ENCODE measurements around the gene L2HGDH. TPM values are rescaled to one million over a fixed set of nuclear protein-coding genes. Genes with fewer than 3 reads are reported as not detected.
A peak's percentile ranks its signal among the peaks of the same experiment; 100 is the strongest.

L2HGDH gene
- polyA plus RNA-seq, 1 donor (not counting 4 experiments of a cell fraction or from before 2014, with no cell fraction given): 7.9 TPM

DNA sequence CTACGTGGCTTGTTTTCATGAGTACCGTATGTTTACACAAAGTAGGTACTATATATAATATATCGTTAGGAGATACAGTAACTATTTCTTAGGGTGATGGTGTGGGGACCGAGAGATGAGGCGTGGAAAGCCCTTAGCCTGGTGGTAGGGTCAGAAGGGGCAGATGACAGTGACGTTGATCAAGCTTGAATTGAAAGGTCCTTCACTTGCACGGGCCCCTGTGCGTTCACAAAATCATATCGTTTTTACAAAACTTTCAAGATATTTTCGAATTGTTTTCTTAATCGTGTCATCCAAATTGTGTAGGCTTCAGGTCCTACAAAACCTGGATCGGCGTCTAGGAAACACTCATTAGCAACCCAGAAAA lies 79.8 kb downstream of the L2HGDH start:
- dilution Hi-C loops (cut with MboI; ENCODE audit: extremely low pct_ligation_motif_present, low sequenced_read_pairs): no loop called here

GRCh38 chr14:50231475-50232275 lies 80.4 kb downstream of the L2HGDH start, which contains the start of gene SOS2:
Gene SOS2, minus strand, starts transcription at chr14:50231578. Its CDS starts 295 bp downstream, at chr14:50231283.
- FAIRE-seq: no peak
- H3K9ac ChIP-seq (ENCODE audit: control insufficient read depth, extremely low read depth, insufficient read depth, low read length): peak within 1 kb of the TSS; percentile 94

More for the DNA sequence above, 79.8 kb downstream of the L2HGDH start:
- no peak for TF ChIP-seq EZH2 (IDR thresholded peaks at IDR 0.05; ENCODE audit: low read length)
- TF ChIP-seq, protein P1, sequence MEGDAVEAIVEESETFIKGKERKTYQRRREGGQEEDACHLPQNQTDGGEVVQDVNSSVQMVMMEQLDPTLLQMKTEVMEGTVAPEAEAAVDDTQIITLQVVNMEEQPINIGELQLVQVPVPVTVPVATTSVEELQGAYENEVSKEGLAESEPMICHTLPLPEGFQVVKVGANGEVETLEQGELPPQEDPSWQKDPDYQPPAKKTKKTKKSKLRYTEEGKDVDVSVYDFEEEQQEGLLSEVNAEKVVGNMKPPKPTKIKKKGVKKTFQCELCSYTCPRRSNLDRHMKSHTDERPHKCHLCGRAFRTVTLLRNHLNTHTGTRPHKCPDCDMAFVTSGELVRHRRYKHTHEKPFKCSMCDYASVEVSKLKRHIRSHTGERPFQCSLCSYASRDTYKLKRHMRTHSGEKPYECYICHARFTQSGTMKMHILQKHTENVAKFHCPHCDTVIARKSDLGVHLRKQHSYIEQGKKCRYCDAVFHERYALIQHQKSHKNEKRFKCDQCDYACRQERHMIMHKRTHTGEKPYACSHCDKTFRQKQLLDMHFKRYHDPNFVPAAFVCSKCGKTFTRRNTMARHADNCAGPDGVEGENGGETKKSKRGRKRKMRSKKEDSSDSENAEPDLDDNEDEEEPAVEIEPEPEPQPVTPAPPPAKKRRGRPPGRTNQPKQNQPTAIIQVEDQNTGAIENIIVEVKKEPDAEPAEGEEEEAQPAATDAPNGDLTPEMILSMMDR (optimal IDR thresholded peaks at IDR 0.05 in 1 of 3, IDR thresholded peaks at IDR 0.05 in 1 of 3, conservative IDR thresholded peaks at IDR 0.05 in 1 of 3; ENCODE audit: extremely low read depth in 1 of 3, insufficient read depth in 2 of 3, low read length in 3 of 3): no peak
- H3K4me2 ChIP-seq (ENCODE audit: control insufficient read depth, extremely low read depth, insufficient read depth, low read depth, low read length): peak overlapping the region; percentile 93
- H3K27me3 ChIP-seq (ENCODE audit: control insufficient read depth, extremely low read depth, insufficient read depth, low read length): no peaks in the 10 kb centered on the region
- no peaks in the 10 kb centered on the region for H3K9me1 ChIP-seq (ENCODE audit: control insufficient read depth, extremely low read depth, insufficient read depth, low read length)
- H3K9ac ChIP-seq (ENCODE audit: control insufficient read depth, extremely low read depth, insufficient read depth, low read length): peak overlapping the region; percentile 94
- peak overlapping the region; percentile 76 to 86 (median 78) for H3K4me3 ChIP-seq (ENCODE audit: control insufficient read depth in 2 of 3, extremely low read depth in 1 of 3, insufficient read depth in 2 of 3, low read depth in 1 of 3, low read length in 3 of 3)
- H4K20me1 ChIP-seq (ENCODE audit: control insufficient read depth, extremely low read depth, insufficient read depth, low read length): peaks cover 9% of the 10 kb centered on the region
- H3K27ac ChIP-seq (ENCODE audit: control insufficient read depth, insufficient read depth, low read length): peak overlapping the region; percentile 98
- H3K4me1 ChIP-seq (ENCODE audit: control insufficient read depth, extremely low read depth, insufficient read depth, low read length): peaks cover 15% of the 10 kb centered on the region
- H3K79me2 ChIP-seq (ENCODE audit: control insufficient read depth, insufficient read depth, low read length): peaks cover 32% of the 10 kb centered on the region
- H3K36me3 ChIP-seq (ENCODE audit: control insufficient read depth in 2 of 2, extremely low read depth in 1 of 2, insufficient read depth in 2 of 2, low read length in 2 of 2): no peaks in the 10 kb centered on the region
- peak overlapping the region; percentile 96 for H2AFZ ChIP-seq (ENCODE audit: control insufficient read depth, low read length)
- DNase-seq (ENCODE audit: low read depth, low spot score): no peak
- no peak for FAIRE-seq
- no peaks in the 10 kb centered on the region for H3K9me3 ChIP-seq (ENCODE audit: control insufficient read depth, low read depth, low read length)

More at GRCh38 chr14:50231475-50232275, 80.4 kb downstream of the L2HGDH start, which contains the start of gene SOS2:
- H4K20me1 ChIP-seq (ENCODE audit: control insufficient read depth, extremely low read depth, insufficient read depth, low read length): peaks cover 12% of the 10 kb centered on the region
- dilution Hi-C loops (cut with MboI; ENCODE audit: extremely low pct_ligation_motif_present, low sequenced_read_pairs): no loop called here
- H3K4me1 ChIP-seq (ENCODE audit: control insufficient read depth, extremely low read depth, insufficient read depth, low read length): peaks cover 15% of the 10 kb centered on the region
- no peaks in the 10 kb centered on the region for H3K27me3 ChIP-seq (ENCODE audit: control insufficient read depth, extremely low read depth, insufficient read depth, low read length)
- peak within 1 kb of the TSS; percentile 86 to 98 (median 95) for H3K4me3 ChIP-seq (ENCODE audit: control insufficient read depth in 2 of 3, extremely low read depth in 1 of 3, insufficient read depth in 2 of 3, low read depth in 1 of 3, low read length in 3 of 3)
- H3K9me3 ChIP-seq (ENCODE audit: control insufficient read depth, low read depth, low read length): no peaks in the 10 kb centered on the region
- H3K4me2 ChIP-seq (ENCODE audit: control insufficient read depth, extremely low read depth, insufficient read depth, low read depth, low read length): peak within 1 kb of the TSS; percentile 99
- no peaks in the 10 kb centered on the region for H3K9me1 ChIP-seq (ENCODE audit: control insufficient read depth, extremely low read depth, insufficient read depth, low read length)
- TF ChIP-seq EZH2 (IDR thresholded peaks at IDR 0.05; ENCODE audit: low read length): no peak
- TF ChIP-seq, protein P1 (optimal IDR thresholded peaks at IDR 0.05 in 1 of 3, IDR thresholded peaks at IDR 0.05 in 1 of 3, conservative IDR thresholded peaks at IDR 0.05 in 1 of 3; ENCODE audit: extremely low read depth in 1 of 3, insufficient read depth in 2 of 3, low read length in 3 of 3): no peak
- H2AFZ ChIP-seq (ENCODE audit: control insufficient read depth, low read length): peak within 1 kb of the TSS; percentile 96
- DNase-seq (ENCODE audit: low read depth, low spot score): no peak
- peaks cover 37% of the 10 kb centered on the region for H3K79me2 ChIP-seq (ENCODE audit: control insufficient read depth, insufficient read depth, low read length)
- H3K36me3 ChIP-seq (ENCODE audit: control insufficient read depth in 2 of 2, extremely low read depth in 1 of 2, insufficient read depth in 2 of 2, low read length in 2 of 2): no peaks in the 10 kb centered on the region
- H3K27ac ChIP-seq (ENCODE audit: control insufficient read depth, insufficient read depth, low read length): peak within 1 kb of the TSS; percentile 98

Measured in keratinocyte (primary cell).